Suprapubic skin (tissue), 4 donors: Measurements from ENCODE around the gene LRP1B. TPM values are rescaled to one million over a fixed set of nuclear protein-coding genes. Genes with fewer than 3 reads are reported as not detected.

ENCODE experiments used
- DNase-seq, 2 donors: peaks; one replicate each; pipeline ENCODE4 v3.0.0-alpha.2; 2019; ENCODE audit warnings: low spot score in 2 of 2
- H3K27ac ChIP-seq: fragments of 200-600 bp; sonication (generic); one replicate; pipeline ENCODE4 v1.5.1; 2019
- H3K27me3 ChIP-seq: fragments of 200-600 bp; sonication (generic); one replicate; pipeline ENCODE4 v1.5.1; 2019
- H3K36me3 ChIP-seq: fragments of 200-600 bp; sonication (generic); one replicate; pipeline ENCODE4 v1.5.1; 2019
- H3K4me1 ChIP-seq: fragments of 200-600 bp; sonication (generic); one replicate; pipeline ENCODE4 v1.5.1; 2019
- H3K4me3 ChIP-seq: fragments of 200-600 bp; sonication (generic); one replicate; pipeline ENCODE4 v1.5.1; 2019; ENCODE audit warnings: mild to moderate bottlenecking
- H3K9me3 ChIP-seq: fragments of 200-600 bp; sonication (generic); one replicate; pipeline ENCODE4 v1.5.1; 2019
- CTCF ChIP-seq, 2 donors: fragments of 200-600 bp in 1 of 2; fragments of 450-650 bp in 1 of 2; sonication (generic) in 1 of 2; IDR thresholded peaks; one replicate each; pipeline ENCODE4 v1.5.1; 2016 to 2019; ENCODE audit warnings: antibody characterized with exemption in 2 of 2, mild to moderate bottlenecking in 1 of 2, moderate library complexity in 1 of 2
- EP300 ChIP-seq: sonication (generic); formaldehyde crosslinking; IDR thresholded peaks from one replicate; pipeline ENCODE4 v1.6.1; 2017; ENCODE audit warnings: antibody characterized with exemption
- POLR2A ChIP-seq, 2 donors: fragments of 450-650 bp; IDR thresholded peaks; one replicate each; pipeline ENCODE4 v1.6.1; 2017; ENCODE audit warnings: antibody characterized with exemption in 2 of 2, mild to moderate bottlenecking in 2 of 2, moderate library complexity in 2 of 2
- POLR2AphosphoS5 ChIP-seq, 3 donors: sonication (generic); formaldehyde crosslinking; IDR thresholded peaks; one replicate each; pipeline ENCODE4 v1.6.1; 2017; ENCODE audit warnings: antibody characterized with exemption in 3 of 3
- WGBS: methylation state at CpG from one replicate; pipeline ENCODE4 v1.1.5; 2018; 5-methylcytosine and 5-hydroxymethylcytosine counted together
- total RNA-seq, 4 donors: library from RNA; depleted of rRNA; stranded (reverse); fragments of >200 nt; gene quantifications; one replicate each; pipeline ENCODE4 v1.1.0, GENCODE V29; 2016

Gene LRP1B
- total RNA-seq, 4 donors from 2014 or later = 0.11 to 2.7 (median 1.3) TPM

- DNase-seq = no peak
- Histone ChIP-seq H3K4me3 (no peak overlapping the region), H3K9me3 (no peaks in the 10 kb centered on the region), H3K27me3 (no peaks in the 10 kb centered on the region), H3K4me1 (no peaks in the 10 kb centered on the region), H3K27ac (no peak overlapping the region), H3K36me3 (no peaks in the 10 kb centered on the region)
- TF ChIP-seq CTCF (IDR thresholded peaks at IDR 0.05) (no peak), POLR2A (IDR thresholded peaks at IDR 0.05) (no peak), EP300 (no peak), POLR2AphosphoS5 (IDR thresholded peaks at IDR 0.05) (no peak)
- WGBS = 76% methylated on average over 3 of the region's 3 CpGs
These were observed 402.7 kb downstream of the LRP1B start for GRCh38 chr2:141728142-141728541.

- Histone ChIP-seq H3K27ac (no peak overlapping the region), H3K36me3 (no peaks in the 10 kb centered on the region), H3K4me3 (no peak overlapping the region), H3K4me1 (no peaks in the 10 kb centered on the region), H3K9me3 (no peaks in the 10 kb centered on the region), H3K27me3 (no peaks in the 10 kb centered on the region)
- 93% methylated on average over 3 of the region's 3 CpGs for WGBS
- TF ChIP-seq CTCF (IDR thresholded peaks at IDR 0.05) (no peak), POLR2AphosphoS5 (IDR thresholded peaks at IDR 0.05) (no peak), POLR2A (IDR thresholded peaks at IDR 0.05) (no peak), EP300 (no peak)
- DNase-seq = no peak
These were observed 406.4 kb downstream of the LRP1B start for GRCh38 chr2:141724426-141724825.

GRCh38 chr2:141723814-141724213 lies 407.0 kb downstream of the LRP1B start:
- H3K27me3 ChIP-seq = no peaks in the 10 kb centered on the region
- no peaks in the 10 kb centered on the region for H3K4me1 ChIP-seq
- no peak overlapping the region for H3K4me3 ChIP-seq
- DNase-seq = no peak
- no peak overlapping the region for H3K27ac ChIP-seq
- TF ChIP-seq EP300 (no peak), POLR2A (IDR thresholded peaks at IDR 0.05) (no peak), CTCF (IDR thresholded peaks at IDR 0.05) (no peak), POLR2AphosphoS5 (IDR thresholded peaks at IDR 0.05) (no peak)
- no peaks in the 10 kb centered on the region for H3K9me3 ChIP-seq
- WGBS = 69% methylated on average over 2 of the region's 2 CpGs
- no peaks in the 10 kb centered on the region for H3K36me3 ChIP-seq

- H3K27me3 ChIP-seq = no peaks in the 10 kb centered on the region
- no peak for TF ChIP-seq EP300
- H3K27ac ChIP-seq = no peak overlapping the region
- H3K9me3 ChIP-seq = no peaks in the 10 kb centered on the region
- no peak for DNase-seq
- no peaks in the 10 kb centered on the region for H3K4me1 ChIP-seq
- no peaks in the 10 kb centered on the region for H3K36me3 ChIP-seq
- no peak overlapping the region for H3K4me3 ChIP-seq
- WGBS = 78% methylated on average over 3 of the region's 3 CpGs
These were observed 410.3 kb downstream of the LRP1B start for GRCh38 chr2:141720476-141720875.

GRCh38 chr2:141714496-141714895 lies 416.3 kb downstream of the LRP1B start:
- H3K4me1 ChIP-seq = no peaks in the 10 kb centered on the region
- H3K27ac ChIP-seq = no peak overlapping the region
- H3K9me3 ChIP-seq = no peaks in the 10 kb centered on the region
- TF ChIP-seq CTCF (IDR thresholded peaks at IDR 0.05) (no peak), POLR2AphosphoS5 (IDR thresholded peaks at IDR 0.05) (no peak), EP300 (no peak), POLR2A (IDR thresholded peaks at IDR 0.05) (no peak)
- no peaks in the 10 kb centered on the region for H3K36me3 ChIP-seq
- DNase-seq = no peak
- H3K27me3 ChIP-seq = no peaks in the 10 kb centered on the region
- 14% methylated on average over 1 of the region's 1 CpG for WGBS
- no peak overlapping the region for H3K4me3 ChIP-seq

GRCh38 chr2:141711627-141712026 lies 419.2 kb downstream of the LRP1B start:
- 59% methylated on average over 1 of the region's 1 CpG for WGBS
- no peak for TF ChIP-seq POLR2AphosphoS5 (IDR thresholded peaks at IDR 0.05)
- no peak for TF ChIP-seq EP300
- no peak for TF ChIP-seq POLR2A (IDR thresholded peaks at IDR 0.05)
- Histone ChIP-seq H3K4me3 (no peak overlapping the region), H3K36me3 (no peaks in the 10 kb centered on the region), H3K9me3 (no peaks in the 10 kb centered on the region), H3K4me1 (no peaks in the 10 kb centered on the region), H3K27ac (no peak overlapping the region), H3K27me3 (no peaks in the 10 kb centered on the region)
- DNase-seq = no peak
